HG03442 (cell line): Measurements from ENCODE around the gene RHOBTB1.

Source experiments
- ATAC-seq: cut with Tn5 transposase; IDR thresholded peaks from one replicate; pipeline ENCODE4 v1.9.1; 2021; ENCODE audit warnings: mild to moderate bottlenecking, moderate library complexity; ENCODE audit not compliant: unreplicated experiment

The RHOBTB1 gene

GRCh38 chr10:60942788-60943315 lies 1.1 kb downstream of the RHOBTB1 start:
- peak; percentile 63 for ATAC-seq

DNA sequence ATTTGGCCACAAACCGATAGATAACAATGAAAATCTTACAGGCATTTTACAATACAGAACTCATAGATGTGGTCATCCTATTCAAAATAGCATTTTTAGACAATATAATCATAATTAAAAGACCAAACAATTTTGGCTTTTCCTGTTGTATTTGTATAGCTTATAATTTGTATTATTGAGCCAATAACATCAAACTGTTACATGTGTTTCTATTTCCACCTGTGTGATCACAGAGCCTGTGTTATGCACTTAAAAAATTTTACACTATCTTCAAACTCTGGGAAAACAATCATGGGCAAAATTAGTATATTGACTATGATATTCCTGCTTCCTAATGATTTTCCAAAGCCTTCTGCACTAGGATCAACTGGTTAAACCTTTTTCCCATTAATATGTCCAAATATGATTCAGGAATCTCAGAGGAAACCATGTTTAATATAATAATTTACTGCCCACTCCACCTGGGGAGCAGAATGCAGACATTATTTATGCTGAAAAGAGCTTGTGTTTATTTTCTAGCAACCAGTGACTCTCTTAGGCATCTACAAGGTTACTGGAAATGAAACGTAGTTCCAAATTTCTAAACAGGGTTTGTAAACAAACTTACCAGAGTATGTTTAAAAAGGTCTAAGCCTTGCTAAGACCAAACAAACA lies 1.7 kb downstream of the RHOBTB1 start:
- no peak for ATAC-seq

GRCh38 chr10:60940446-60940845 lies 3.5 kb downstream of the RHOBTB1 start:
- ATAC-seq: no peak

DNA sequence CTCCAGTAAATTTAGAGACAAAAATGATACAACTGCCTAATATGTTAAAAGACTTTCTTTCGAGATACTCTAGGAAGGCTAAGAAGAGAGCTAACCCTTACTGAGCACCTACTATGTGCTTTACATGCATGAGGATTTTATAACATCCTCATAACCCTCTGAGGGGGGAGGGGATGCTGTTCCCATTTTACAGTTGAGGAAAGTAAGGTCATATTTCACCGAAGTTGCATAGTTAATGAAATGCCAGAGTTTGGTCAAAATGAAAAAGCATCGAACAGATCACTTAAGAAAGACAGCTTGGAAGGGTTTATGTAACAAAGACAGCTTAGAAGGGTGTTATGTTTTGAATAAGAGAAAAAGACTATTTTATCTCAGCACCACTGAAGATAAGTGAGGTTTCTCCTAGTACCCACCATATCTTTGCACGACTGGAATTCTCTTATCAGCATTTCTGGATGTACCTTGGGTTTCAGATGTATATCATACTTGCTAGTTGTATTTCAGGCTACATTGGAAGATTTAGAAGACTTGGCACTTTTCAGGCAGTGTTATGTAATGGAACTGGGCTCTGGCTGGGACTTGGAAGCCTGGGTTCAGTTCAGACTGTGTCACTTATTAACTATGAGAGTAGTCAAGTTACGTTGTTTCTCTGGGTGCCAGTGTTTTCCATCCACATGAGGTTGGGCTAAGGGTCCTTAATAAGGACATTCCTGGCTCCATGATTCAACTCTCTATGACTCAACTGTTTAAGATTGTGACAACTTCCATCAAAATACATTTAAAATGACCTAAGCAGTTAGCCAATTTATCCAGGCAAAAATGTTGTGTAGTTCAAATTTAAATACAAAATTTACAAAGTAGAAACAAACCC lies 6.0 kb downstream of the RHOBTB1 start:
- ATAC-seq: no peak

DNA sequence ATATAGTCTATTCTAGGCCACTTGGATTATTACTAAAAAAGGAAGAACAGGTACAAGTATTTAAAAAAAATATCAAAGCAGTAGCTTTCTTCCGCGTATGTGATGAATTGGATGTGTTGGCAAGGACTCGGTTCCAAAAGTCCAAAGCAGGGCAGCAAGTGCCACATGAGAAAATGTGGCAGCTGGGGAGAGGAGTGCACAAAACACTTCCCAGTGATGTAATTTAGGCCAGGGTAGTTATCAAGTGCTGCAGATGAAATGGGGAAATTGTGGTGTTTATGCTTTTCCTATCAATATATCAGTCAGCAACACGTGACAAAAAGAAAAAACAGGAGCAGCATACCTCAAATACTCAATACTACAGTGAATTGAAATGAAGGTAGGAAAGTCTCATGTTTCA lies 7.0 kb downstream of the RHOBTB1 start:
- ATAC-seq: no peak

DNA sequence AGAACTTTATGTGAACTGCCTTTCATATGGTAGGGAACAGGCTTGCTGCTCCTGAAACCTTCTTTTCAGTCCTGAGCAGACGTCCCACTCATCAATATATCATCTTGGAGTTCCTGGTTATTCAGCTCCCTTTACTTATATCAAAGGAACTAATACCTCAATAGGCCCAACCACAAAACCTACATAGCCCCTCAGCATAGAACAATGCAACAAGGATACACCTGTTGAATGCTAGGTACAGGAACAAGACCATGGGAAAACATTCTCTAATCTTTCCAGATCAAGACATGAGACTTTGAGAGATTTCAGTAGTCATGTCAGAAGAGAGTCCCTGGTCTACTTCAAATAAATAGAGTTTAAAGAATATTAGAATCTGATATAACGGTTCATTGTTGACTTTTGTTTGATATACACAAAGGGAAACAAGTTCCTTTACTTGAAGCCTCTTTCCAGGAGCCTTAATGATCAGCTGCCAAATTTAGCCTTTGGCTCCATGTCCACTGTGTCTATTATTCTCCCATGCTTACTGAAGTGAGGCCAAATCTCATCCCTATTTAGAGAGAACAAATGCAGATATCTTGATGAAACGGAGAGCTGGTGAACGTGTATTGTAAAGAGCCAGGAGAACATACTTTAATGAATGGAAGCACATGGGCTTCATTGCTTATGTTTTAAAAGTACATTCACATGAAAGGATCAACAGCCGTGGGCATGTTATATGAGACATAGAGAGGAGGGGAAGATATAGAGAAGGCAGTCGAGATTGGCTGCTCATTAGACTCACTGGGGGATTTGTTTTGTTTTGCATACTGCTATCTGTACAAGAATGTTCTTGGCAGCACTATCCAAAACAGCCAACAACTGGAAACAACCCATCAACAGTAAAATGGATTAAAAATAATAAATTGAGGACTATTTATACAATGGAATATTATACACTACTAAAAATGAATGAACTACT lies 9.5 kb downstream of the RHOBTB1 start:
- no peak for ATAC-seq

GRCh38 chr10:60932756-60933155 lies 11.2 kb downstream of the RHOBTB1 start:
- no peak for ATAC-seq

DNA sequence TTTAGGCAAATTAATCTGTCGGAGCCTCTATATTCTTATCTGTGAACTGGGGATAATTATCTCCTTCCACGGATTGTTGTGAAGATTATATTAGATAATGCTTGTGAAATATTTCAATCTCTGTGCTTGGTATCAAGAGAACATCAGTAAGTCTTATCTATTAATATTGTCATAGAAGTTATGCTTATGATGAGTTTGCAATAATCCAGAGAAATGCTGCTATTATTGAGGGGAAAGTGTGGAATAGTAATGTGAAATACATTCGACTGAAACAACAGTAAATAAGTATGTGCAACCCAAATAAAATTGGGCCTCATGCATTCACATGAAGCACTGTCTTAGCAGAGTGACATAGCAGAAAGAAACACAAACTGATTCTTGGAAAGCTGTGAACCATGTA lies 13.7 kb downstream of the RHOBTB1 start:
- no peak for ATAC-seq

- no peak for ATAC-seq
Measured at GRCh38 chr10:60921633-60922032, 22.4 kb downstream of the RHOBTB1 start.

- no peak for ATAC-seq
Measured at GRCh38 chr10:60920479-60920878, 23.5 kb downstream of the RHOBTB1 start.

DNA sequence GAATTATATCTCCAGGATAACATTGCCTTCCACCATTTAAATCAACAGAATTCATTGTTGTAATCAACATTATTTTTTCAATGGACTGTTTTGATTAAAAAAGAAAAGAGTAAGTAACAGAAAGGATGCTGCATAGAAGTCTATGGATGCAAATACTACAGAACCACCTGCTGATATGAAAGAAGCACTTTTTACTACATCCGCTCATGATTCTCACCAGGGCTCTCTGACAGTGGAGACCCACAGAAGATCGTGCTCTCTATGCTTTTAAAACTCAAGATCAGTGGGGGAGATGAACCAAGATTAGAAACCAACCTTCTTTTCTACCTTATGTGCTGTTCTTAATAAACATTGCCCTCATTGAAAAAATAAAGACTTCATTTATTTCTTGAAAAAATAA lies 24.4 kb downstream of the RHOBTB1 start:
- no peak for ATAC-seq

DNA sequence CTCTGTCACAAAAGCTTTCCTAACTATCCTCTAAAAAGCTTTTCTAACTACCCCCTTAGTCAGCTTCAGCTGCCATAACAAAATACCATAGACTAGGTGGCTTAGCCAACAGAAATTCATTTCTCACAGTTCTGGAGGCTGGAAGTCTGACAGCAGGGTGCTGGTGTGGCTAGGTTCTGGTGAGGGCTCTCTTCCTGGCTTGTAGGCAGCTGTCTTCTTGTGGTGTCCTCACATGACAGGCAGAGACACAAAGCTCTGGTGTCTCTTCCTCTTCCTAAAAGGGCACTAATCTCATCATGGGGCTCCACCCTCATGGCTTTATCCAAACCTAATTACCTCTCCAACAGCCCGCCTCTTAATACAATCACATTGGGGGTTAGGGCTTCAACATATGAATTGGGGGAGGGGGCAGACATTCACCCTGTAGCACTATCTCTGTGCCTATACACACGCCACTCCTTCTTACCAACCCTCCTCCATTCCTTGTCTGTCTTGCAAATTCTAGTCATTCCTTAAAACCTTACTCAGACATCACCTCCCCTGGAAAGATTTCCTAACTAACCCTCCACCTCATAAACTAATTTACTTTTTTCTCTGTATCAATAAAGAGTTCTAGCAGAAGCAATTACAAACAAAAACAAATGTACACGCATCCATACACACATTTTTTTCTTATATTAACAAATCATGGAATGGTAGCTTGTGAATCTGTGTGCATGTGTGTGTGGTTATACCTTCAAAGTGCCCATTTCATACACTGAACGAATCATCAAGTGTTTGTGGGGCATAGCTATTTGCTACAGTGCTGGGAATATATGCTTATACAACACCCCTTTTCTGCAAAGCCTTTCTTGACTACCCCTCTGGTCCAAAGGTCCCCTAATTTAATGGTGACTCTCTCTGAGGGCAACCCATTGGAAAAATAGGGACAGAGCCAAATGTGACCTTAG lies 26.4 kb downstream of the RHOBTB1 start:
- no peak for ATAC-seq

DNA sequence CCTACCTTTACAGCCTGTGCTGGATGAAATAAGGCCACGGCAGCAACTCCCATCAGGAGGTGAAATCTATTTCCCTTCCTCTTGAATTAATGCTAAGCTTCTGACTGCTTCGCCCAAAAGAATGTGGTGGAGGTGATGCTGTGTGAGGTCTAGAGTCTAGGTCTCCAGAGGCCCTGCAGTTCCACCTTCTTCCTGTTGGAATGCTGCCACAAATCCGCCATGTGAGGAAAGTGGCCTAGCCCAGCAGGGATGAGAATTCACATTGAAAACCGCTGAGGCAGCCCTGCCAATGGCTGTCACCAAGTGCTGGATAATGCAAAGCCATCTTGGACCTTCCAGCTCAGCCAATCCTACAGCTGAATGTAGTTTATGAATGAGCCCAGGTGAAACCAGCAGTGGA lies 28.0 kb downstream of the RHOBTB1 start:
- ATAC-seq: no peak

DNA sequence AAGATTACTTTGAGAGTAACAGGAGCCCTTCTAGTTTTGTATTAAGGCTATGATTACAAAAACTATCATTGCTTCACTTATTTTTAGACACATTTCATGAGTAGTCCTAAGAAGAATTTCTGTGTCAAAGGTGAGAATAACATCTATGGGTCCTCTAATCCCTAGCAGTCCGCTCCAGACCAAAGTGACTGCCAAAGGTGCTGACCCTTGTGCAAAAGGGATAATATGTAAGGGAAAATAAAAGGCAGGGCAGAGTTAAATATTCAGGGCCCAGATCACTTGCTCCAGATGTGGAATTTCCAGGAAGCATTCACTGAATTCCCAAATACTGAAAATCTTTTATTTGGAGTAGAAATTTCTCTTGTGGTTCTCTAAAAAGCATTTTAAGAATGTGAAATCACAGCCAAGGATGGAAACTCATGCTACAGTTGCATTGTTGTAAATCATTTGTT lies 29.3 kb downstream of the RHOBTB1 start:
- ATAC-seq: no peak

GRCh38 chr10:60913657-60914056 lies 30.3 kb downstream of the RHOBTB1 start:
- ATAC-seq: no peak

GRCh38 chr10:60913071-60913470 lies 30.9 kb downstream of the RHOBTB1 start:
- ATAC-seq: no peak

GRCh38 chr10:60911715-60912114 lies 32.3 kb downstream of the RHOBTB1 start:
- no peak for ATAC-seq

GRCh38 chr10:60911216-60911615 lies 32.8 kb downstream of the RHOBTB1 start:
- ATAC-seq: no peak

DNA sequence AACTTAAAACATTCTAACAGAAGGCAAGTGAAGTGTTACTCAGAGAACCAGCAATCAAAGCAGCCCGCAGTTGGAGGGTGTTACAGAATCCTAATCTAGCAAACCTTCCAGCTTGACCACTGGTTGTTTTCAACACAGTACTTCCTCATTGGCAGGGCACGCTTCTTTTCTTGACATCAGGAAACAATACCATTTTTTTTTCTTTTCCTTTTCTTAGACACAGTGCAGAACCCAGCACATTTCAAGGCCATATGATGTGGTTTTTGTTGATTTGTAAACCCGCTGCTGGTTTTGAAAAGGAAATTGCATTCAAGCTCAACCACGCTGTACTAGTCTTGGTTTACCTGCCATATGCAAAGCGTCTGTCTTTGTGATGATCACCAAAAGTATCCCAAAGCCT lies 33.4 kb downstream of the RHOBTB1 start:
- ATAC-seq: peak; percentile 45

GRCh38 chr10:60908896-60909295 lies 35.1 kb downstream of the RHOBTB1 start:
- no peak for ATAC-seq
